ENCODE measurements around the gene RAB3IL1. TPM values are rescaled to one million over a fixed set of nuclear protein-coding genes. Genes with fewer than 3 reads are reported as not detected.

The RAB3IL1 gene
- total RNA-seq, 2 donors from 2014 or later: 9.7 to 14.9 TPM

- Mint-ChIP-seq H3K4me1 (no peaks in the 10 kb centered on the region), H3K9me3 (no peaks in the 10 kb centered on the region)
Observed at GRCh38 chr11:61957021-61957770, 39.8 kb upstream of the RAB3IL1 start.

DNA sequence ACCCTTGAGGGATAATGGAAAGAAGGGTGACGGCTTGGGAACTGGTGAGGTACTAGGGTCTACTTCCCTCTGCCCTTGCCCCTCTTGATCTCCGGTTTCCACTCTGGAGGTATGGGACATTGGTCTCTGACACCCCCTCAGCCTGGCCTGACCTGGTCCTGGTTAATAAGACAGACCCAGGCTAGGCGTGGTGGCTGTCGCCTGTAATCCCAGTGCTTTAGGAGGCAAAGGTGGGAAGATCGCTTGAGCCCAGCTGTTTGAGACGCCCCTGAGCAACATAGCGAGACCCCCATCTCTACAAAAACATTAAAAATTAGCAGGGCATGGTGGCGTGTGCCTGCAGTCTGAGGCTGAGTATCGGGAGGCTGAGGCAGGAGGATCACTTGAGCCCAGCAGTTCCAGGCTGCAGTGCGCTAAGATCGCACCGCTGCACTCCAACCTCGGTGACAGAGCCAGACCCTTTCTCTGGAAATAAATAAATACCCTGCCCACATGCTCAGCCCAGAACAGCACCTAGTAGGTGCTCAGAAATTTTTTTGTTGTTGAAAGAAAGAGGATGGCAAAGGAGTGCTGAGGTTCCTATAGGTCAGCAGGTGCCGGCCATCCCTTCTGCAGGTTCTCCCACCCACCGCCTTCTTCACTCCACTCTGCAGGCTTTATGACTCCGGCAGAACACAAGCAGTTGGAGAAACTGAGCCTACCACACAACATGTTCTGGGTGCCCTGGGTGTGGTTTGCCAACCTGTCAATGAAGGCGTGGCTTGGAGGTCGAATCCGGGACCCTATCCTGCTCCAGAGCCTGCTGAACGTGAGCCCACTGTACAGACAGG lies 39.0 kb upstream of the RAB3IL1 start:
- no peaks in the 10 kb centered on the region for H3K36me3 Mint-ChIP-seq (ENCODE audit: low read depth)
- Histone ChIP-seq H3K36me3 (ENCODE audit: control insufficient read depth, insufficient read depth, low read length) (no peaks in the 10 kb centered on the region), H3K9me3 (ENCODE audit: control insufficient read depth, low read length) (no peaks in the 10 kb centered on the region), H3K4me3 (ENCODE audit: low read length) (no peak overlapping the region), H3K27me3 (ENCODE audit: control insufficient read depth, insufficient read depth, low read length, poor library complexity, severe bottlenecking) (peaks cover 39% of the 10 kb centered on the region), H3K9ac (ENCODE audit: extremely low read depth, low read length, poor library complexity, severe bottlenecking) (no peak overlapping the region), H3K4me1 (ENCODE audit: control insufficient read depth, insufficient read depth, low read length) (no peaks in the 10 kb centered on the region), H3K27ac (ENCODE audit: low read depth, low read length) (no peak overlapping the region)
- H3K4me3 Mint-ChIP-seq: peak overlapping the region; percentile 26
- TF ChIP-seq CTCF (conservative IDR thresholded peaks at IDR 0.05): no peak
- H3K27me3 Mint-ChIP-seq (ENCODE audit: insufficient read depth): peaks cover 30% of the 10 kb centered on the region
- no peaks in the 10 kb centered on the region for H3K9me3 Mint-ChIP-seq
- DNase-seq: no peak
- no peak overlapping the region for H3K27ac Mint-ChIP-seq
- WGBS, 2 experiments (ENCODE audit: insufficient coverage in 1 of 2, insufficient read length in 1 of 2): 91 to 97% methylated on average over 8 to 20 of the region's 20 CpGs
- no peaks in the 10 kb centered on the region for H3K4me1 Mint-ChIP-seq

More at GRCh38 chr11:61957021-61957770, 39.8 kb upstream of the RAB3IL1 start:
- Histone ChIP-seq H3K9me3 (ENCODE audit: control insufficient read depth, low read length) (no peaks in the 10 kb centered on the region), H3K9ac (ENCODE audit: extremely low read depth, low read length, poor library complexity, severe bottlenecking) (no peak overlapping the region), H3K27me3 (ENCODE audit: control insufficient read depth, insufficient read depth, low read length, poor library complexity, severe bottlenecking) (peaks cover 39% of the 10 kb centered on the region), H3K4me1 (ENCODE audit: control insufficient read depth, insufficient read depth, low read length) (no peaks in the 10 kb centered on the region), H3K27ac (ENCODE audit: low read depth, low read length) (no peak overlapping the region), H3K36me3 (ENCODE audit: control insufficient read depth, insufficient read depth, low read length) (no peaks in the 10 kb centered on the region), H3K4me3 (ENCODE audit: low read length) (no peak overlapping the region)
- Mint-ChIP-seq H3K27me3 (ENCODE audit: insufficient read depth) (peaks cover 30% of the 10 kb centered on the region), H3K27ac (no peak overlapping the region), H3K36me3 (ENCODE audit: low read depth) (no peaks in the 10 kb centered on the region), H3K4me3 (no peak overlapping the region)
- DNase-seq: no peak
- 89 to 93% methylated on average over 4 to 7 of the region's 7 CpGs for WGBS, 2 experiments (ENCODE audit: insufficient coverage in 1 of 2, insufficient read length in 1 of 2)
- no peak for TF ChIP-seq CTCF (conservative IDR thresholded peaks at IDR 0.05)

DNA sequence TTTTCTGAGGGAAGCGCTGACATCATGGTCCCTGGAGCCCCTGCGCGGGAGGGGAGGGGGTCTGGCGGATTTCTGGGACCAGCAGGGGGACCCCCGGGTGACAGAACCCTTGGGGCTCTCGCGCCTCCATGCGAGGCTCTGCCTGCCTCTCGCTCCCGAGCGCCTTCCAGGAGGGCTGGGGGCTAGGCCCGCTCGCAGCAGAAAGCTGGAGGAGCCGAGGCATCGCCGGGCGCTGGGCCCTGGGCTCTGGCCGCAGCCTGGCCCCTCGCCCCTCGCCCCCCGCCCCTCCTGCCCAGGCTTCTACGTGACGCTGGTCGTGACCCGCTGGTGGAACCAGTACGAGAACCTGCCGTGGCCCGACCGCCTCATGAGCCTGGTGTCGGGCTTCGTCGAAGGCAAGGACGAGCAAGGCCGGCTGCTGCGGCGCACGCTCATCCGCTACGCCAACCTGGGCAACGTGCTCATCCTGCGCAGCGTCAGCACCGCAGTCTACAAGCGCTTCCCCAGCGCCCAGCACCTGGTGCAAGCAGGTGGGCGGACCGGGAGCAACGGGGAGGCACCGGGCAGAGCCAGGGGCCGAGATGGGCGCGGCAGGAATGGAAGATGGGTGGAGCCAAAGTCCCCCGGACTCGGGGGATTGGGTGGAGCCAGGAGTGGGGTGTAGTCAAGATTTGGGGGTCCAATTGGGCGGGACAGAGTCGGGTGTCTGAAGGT lies 38.2 kb upstream of the RAB3IL1 start:
- H3K4me1 Mint-ChIP-seq: no peaks in the 10 kb centered on the region
- H3K27ac Mint-ChIP-seq: no peak overlapping the region
- H3K9me3 ChIP-seq (ENCODE audit: control insufficient read depth, low read length): no peaks in the 10 kb centered on the region
- no peak overlapping the region for H3K9ac ChIP-seq (ENCODE audit: extremely low read depth, low read length, poor library complexity, severe bottlenecking)
- peaks cover 39% of the 10 kb centered on the region for H3K27me3 ChIP-seq (ENCODE audit: control insufficient read depth, insufficient read depth, low read length, poor library complexity, severe bottlenecking)
- WGBS, 2 experiments (ENCODE audit: insufficient coverage in 1 of 2, insufficient read length in 1 of 2): 17 to 22% methylated on average over 8 to 56 of the region's 56 CpGs
- no peak overlapping the region for H3K27ac ChIP-seq (ENCODE audit: low read depth, low read length)
- peak overlapping the region; percentile 26 for H3K4me3 Mint-ChIP-seq
- DNase-seq: peak; percentile 91
- no peaks in the 10 kb centered on the region for H3K4me1 ChIP-seq (ENCODE audit: control insufficient read depth, insufficient read depth, low read length)
- H3K36me3 ChIP-seq (ENCODE audit: control insufficient read depth, insufficient read depth, low read length): no peaks in the 10 kb centered on the region
- no peak overlapping the region for H3K4me3 ChIP-seq (ENCODE audit: low read length)
- H3K27me3 Mint-ChIP-seq (ENCODE audit: insufficient read depth): peaks cover 30% of the 10 kb centered on the region
- no peaks in the 10 kb centered on the region for H3K36me3 Mint-ChIP-seq (ENCODE audit: low read depth)
- no peak for TF ChIP-seq CTCF (conservative IDR thresholded peaks at IDR 0.05)
- no peaks in the 10 kb centered on the region for H3K9me3 Mint-ChIP-seq

Measured in endodermal cell (in vitro differentiated cells).